Measurements from ENCODE around the gene EIF2S2.

The EIF2S2 gene

GRCh38 chr20:34099675-34100074 lies 12.4 kb downstream of the EIF2S2 start:
- H3K27ac ChIP-seq (replicated peaks), result no peak overlapping the region
- no peaks in the 10 kb centered on the region for H3K27me3 ChIP-seq (ENCODE audit: insufficient read depth, poor library complexity, severe bottlenecking)
- no peak overlapping the region for H3K4me3 ChIP-seq (replicated peaks; ENCODE audit: insufficient read depth, low read length)
- TF ChIP-seq POLR2AphosphoS5 (IDR thresholded peaks at IDR 0.05; ENCODE audit: low read depth), result no peak
- TF ChIP-seq REST (IDR thresholded peaks at IDR 0.05; ENCODE audit: insufficient replicate concordance, low read depth), result no peak
- TF ChIP-seq SPI1 (IDR thresholded peaks at IDR 0.05; ENCODE audit: borderline replicate concordance, low read depth), result no peak
- no peak for TF ChIP-seq GABPA (IDR thresholded peaks at IDR 0.05; ENCODE audit: low read depth)
- TF ChIP-seq CTCF (IDR thresholded peaks at IDR 0.05; ENCODE audit: insufficient read depth, low read length), result no peak
- DNase-seq (ENCODE audit: low read depth in 1 of 2, low spot score in 1 of 2), result no peak

- Histone ChIP-seq H3K27me3 (ENCODE audit: insufficient read depth, poor library complexity, severe bottlenecking) (no peaks in the 10 kb centered on the region), H3K27ac (replicated peaks) (no peak overlapping the region), H3K4me3 (replicated peaks; ENCODE audit: insufficient read depth, low read length) (no peak overlapping the region)
- no peak for DNase-seq (ENCODE audit: low read depth in 1 of 2, low spot score in 1 of 2)
- TF ChIP-seq CTCF (IDR thresholded peaks at IDR 0.05; ENCODE audit: insufficient read depth, low read length) (no peak), GABPA (IDR thresholded peaks at IDR 0.05; ENCODE audit: low read depth) (no peak), SPI1 (IDR thresholded peaks at IDR 0.05; ENCODE audit: borderline replicate concordance, low read depth) (no peak), POLR2AphosphoS5 (IDR thresholded peaks at IDR 0.05; ENCODE audit: low read depth) (no peak), REST (IDR thresholded peaks at IDR 0.05; ENCODE audit: insufficient replicate concordance, low read depth) (no peak)
These were observed 13.5 kb downstream of the EIF2S2 start for GRCh38 chr20:34098570-34098969.

GRCh38 chr20:34096699-34097444 lies 15.2 kb downstream of the EIF2S2 start:
- no peak for DNase-seq (ENCODE audit: low read depth in 1 of 2, low spot score in 1 of 2)
- no peak overlapping the region for H3K27ac ChIP-seq (replicated peaks)
- H3K27me3 ChIP-seq (ENCODE audit: insufficient read depth, poor library complexity, severe bottlenecking), result no peaks in the 10 kb centered on the region
- H3K4me3 ChIP-seq (replicated peaks; ENCODE audit: insufficient read depth, low read length), result no peak overlapping the region
- no peak for TF ChIP-seq REST (IDR thresholded peaks at IDR 0.05; ENCODE audit: insufficient replicate concordance, low read depth)
- no peak for TF ChIP-seq GABPA (IDR thresholded peaks at IDR 0.05; ENCODE audit: low read depth)
